PC-9 (cell line): ENCODE measurements around the gene DACH1. TPM values are rescaled to one million over a fixed set of nuclear protein-coding genes. Genes with fewer than 3 reads are reported as not detected.

ENCODE experiments used
- BruUV-seq: library from RNA; stranded (reverse); fragments of 400-500 nt; replicated peaks from 2 replicates; lab custom pipeline; 2021; lab: Mats Ljungman, UMichigan
- CTCF ChIA-PET: fragments of 300-600 bp; sonication (Branson Sonifier 250); formaldehyde crosslinking; loops from one replicate; lab custom pipeline; 2022; ENCODE audit warnings: antibody characterized with exemption; lab: Charles Lee
- POLR2A ChIA-PET: fragments of 300-600 bp; sonication (Branson Sonifier 250); formaldehyde crosslinking; loops from one replicate; lab custom pipeline; 2022; ENCODE audit warnings: antibody characterized with exemption; ENCODE audit not compliant: unreplicated experiment; lab: Charles Lee
- DNase-seq, 2 experiments: peaks; one replicate each; pipeline versions ENCODE4 v3.0.0 to v3.0.0-alpha.2; 2015 to 2022; ENCODE audit warnings: mixed read lengths in 1 of 2
- H2AFZ ChIP-seq: fragments of 200-600 bp; sonication (generic); 2 replicates; pipeline ENCODE4 v1.8.1; 2017; ENCODE audit warnings: antibody characterized with exemption
- H3F3A ChIP-seq: fragments of 200-600 bp; sonication (generic); 2 replicates; pipeline ENCODE4 v1.8.1; 2017; ENCODE audit warnings: antibody characterized with exemption, mild to moderate bottlenecking, low read depth; ENCODE audit not compliant: insufficient read depth
- H3K27ac ChIP-seq: fragments of 200-600 bp; sonication (generic); 2 replicates; pipeline ENCODE4 v1.6.1; 2016; ENCODE audit warnings: mixed run types
- H3K27me3 ChIP-seq: fragments of 200-600 bp; sonication (generic); 2 replicates; pipeline ENCODE4 v1.6.1; 2016; ENCODE audit warnings: low read depth, mixed run types; ENCODE audit not compliant: insufficient read depth
- H3K36me3 ChIP-seq: fragments of 200-600 bp; sonication (generic); 2 replicates; pipeline ENCODE4 v1.6.1; 2016; ENCODE audit warnings: low read depth, mixed run types
- H3K4me1 ChIP-seq: fragments of 200-600 bp; sonication (generic); replicated peaks from 2 replicates; pipeline ENCODE4 v1.6.1; 2016; ENCODE audit warnings: mixed run types; ENCODE audit not compliant: insufficient read depth
- H3K4me2 ChIP-seq: fragments of 200-600 bp; sonication (generic); 2 replicates; pipeline ENCODE4 v1.6.1; 2017; ENCODE audit warnings: mixed run types
- H3K4me3 ChIP-seq: fragments of 200-600 bp; sonication (generic); 2 replicates; pipeline ENCODE4 v1.6.1; 2016; ENCODE audit warnings: mixed run types
- H3K79me2 ChIP-seq: fragments of 200-600 bp; sonication (generic); 2 replicates; pipeline ENCODE4 v1.6.1; 2017; ENCODE audit warnings: low read depth, mixed run types
- H3K9me2 ChIP-seq: fragments of 200-600 bp; sonication (generic); 2 replicates; pipeline ENCODE4 v1.8.1; 2017; ENCODE audit warnings: mild to moderate bottlenecking; ENCODE audit not compliant: insufficient read depth
- H3K9me3 ChIP-seq: fragments of 200-600 bp; sonication (generic); 2 replicates; pipeline ENCODE4 v1.8.1; 2016; ENCODE audit warnings: low read depth; ENCODE audit not compliant: insufficient read depth
- H4K20me1 ChIP-seq: fragments of 200-600 bp; sonication (generic); 2 replicates; pipeline ENCODE4 v1.8.1; 2017; ENCODE audit not compliant: insufficient read depth
- CTCF ChIP-seq: fragments of 200-600 bp; sonication (generic); conservative IDR thresholded peaks from 2 replicates; pipeline ENCODE4 v1.6.1; 2017; ENCODE audit warnings: mixed run types, antibody characterized with exemption, mild to moderate bottlenecking, moderate library complexity
- EZH2 ChIP-seq: fragments of 200-600 bp; sonication (generic); IDR thresholded peaks from 2 replicates; pipeline ENCODE4 v1.8.0; 2017; ENCODE audit warnings: antibody characterized with exemption, low read depth
- intact Hi-C: fragments of 100-400 bp; cut with micrococcal nuclease; formaldehyde crosslinking; loops from one replicate; pipeline ENCODE4 v1.10.0; 2022; ENCODE audit not compliant: unreplicated experiment
- total RNA-seq: library from RNA; stranded (reverse); gene quantifications from 2 replicates; pipeline ENCODE4 v1.2.3, GENCODE V29; 2021

The DACH1 gene
- total RNA-seq, 1 experiment from 2014 or later = 1.5 TPM

GRCh38 chr13:71864986-71865873 lies 1.8 kb downstream of the DACH1 start:
- Histone ChIP-seq H2AFZ (no peak overlapping the region), H3K9me3 (no peaks in the 10 kb centered on the region), H3K27ac (no peak overlapping the region), H3K79me2 (no peaks in the 10 kb centered on the region), H3F3A (no peaks in the 10 kb centered on the region), H3K4me1 (no peaks in the 10 kb centered on the region), H4K20me1 (no peaks in the 10 kb centered on the region), H3K27me3 (peaks cover 19% of the 10 kb centered on the region; the same call in 1 of the 2 replicates), H3K4me3 (no peak overlapping the region; the same call in 1 of the 2 replicates), H3K4me2 (peak overlapping the region; percentile 81), H3K36me3 (no peaks in the 10 kb centered on the region), H3K9me2 (no peaks in the 10 kb centered on the region)
- BruUV-seq = no TSS peak
- ChIA-PET POLR2A (no interaction called here), CTCF (no interaction called here)
- intact Hi-C loops = no loop called here
- TF ChIP-seq EZH2 = no peak
- no peak for TF ChIP-seq CTCF
- DNase-seq = no peak

GRCh38 chr13:71864094-71864985 lies 2.7 kb downstream of the DACH1 start:
- Histone ChIP-seq H3K79me2 (no peaks in the 10 kb centered on the region), H3K9me2 (no peaks in the 10 kb centered on the region), H3K36me3 (no peaks in the 10 kb centered on the region), H3K4me2 (no peak overlapping the region), H2AFZ (no peak overlapping the region), H3K9me3 (no peaks in the 10 kb centered on the region), H3K27ac (no peak overlapping the region), H3K27me3 (peaks cover 19% of the 10 kb centered on the region; the same call in 1 of the 2 replicates), H4K20me1 (no peaks in the 10 kb centered on the region), H3K4me1 (no peaks in the 10 kb centered on the region), H3F3A (no peaks in the 10 kb centered on the region), H3K4me3 (no peak overlapping the region)
- POLR2A ChIA-PET = no interaction called here
- CTCF ChIA-PET = interaction anchor here (0.7 kb wide), 1 partner anchor 360 kb away, joined by 3 read pairs; no protein-coding TSS in a partner anchor
- intact Hi-C loops = no loop called here
- BruUV-seq = no TSS peak
- TF ChIP-seq CTCF (no peak), EZH2 (no peak)
- no peak for DNase-seq

GRCh38 chr13:71863254-71863865 lies 3.6 kb downstream of the DACH1 start:
- Histone ChIP-seq H3K36me3 (no peaks in the 10 kb centered on the region), H3K79me2 (no peaks in the 10 kb centered on the region), H2AFZ (no peak overlapping the region), H3K4me3 (no peak overlapping the region), H3K9me3 (no peaks in the 10 kb centered on the region), H3F3A (no peaks in the 10 kb centered on the region), H3K27me3 (peaks cover 18% of the 10 kb centered on the region; the same call in 1 of the 2 replicates), H3K4me1 (no peaks in the 10 kb centered on the region), H4K20me1 (no peaks in the 10 kb centered on the region), H3K4me2 (no peak overlapping the region), H3K27ac (no peak overlapping the region), H3K9me2 (no peaks in the 10 kb centered on the region)
- no peak for DNase-seq
- no TSS peak for BruUV-seq
- CTCF ChIA-PET = interaction anchor here (0.7 kb wide), 2 partner anchors 15 to 359 kb away, joined by 3 read pairs; no protein-coding TSS in a partner anchor
- TF ChIP-seq EZH2 (no peak), CTCF (no peak)
- intact Hi-C loops = no loop called here
- POLR2A ChIA-PET = no interaction called here
